Right atrium auricular region (tissue), 2 donors: ENCODE data around the gene LTBP1. TPM values are rescaled to one million over a fixed set of nuclear protein-coding genes. Genes with fewer than 3 reads are reported as not detected.
"Not testable (repeated sequence)": the region's sequence is repeated elsewhere in the genome, so short reads cannot be mapped to it uniquely, and the experiment has no call there.

Source experiments
- DNase-seq: peaks from one replicate; pipeline ENCODE4 v3.0.0-alpha.2; 2019; ENCODE audit warnings: low spot score
- H3K27ac ChIP-seq, 2 donors: fragments of 200-600 bp; sonication (generic); 1 replicate in 1 of 2; 2 replicates in 1 of 2; pipeline ENCODE4 v1.5.1; 2016 to 2019
- H3K27me3 ChIP-seq, 2 donors: fragments of 200-600 bp; sonication (generic); one replicate each; pipeline versions ENCODE4 v1.5.1 to v1.6.0; 2017 to 2019
- H3K36me3 ChIP-seq: fragments of 200-600 bp; sonication (generic); one replicate; pipeline ENCODE4 v1.5.1; 2016
- H3K4me1 ChIP-seq, 2 donors: fragments of 200-600 bp; sonication (generic); one replicate each; pipeline versions ENCODE4 v1.5.1 to v1.6.0; 2017 to 2019
- H3K4me3 ChIP-seq, 2 donors: fragments of 200-600 bp; sonication (generic); 1 replicate in 1 of 2; 2 replicates in 1 of 2; pipeline ENCODE4 v1.5.1; 2017 to 2019; ENCODE audit warnings: mild to moderate bottlenecking in 1 of 2, moderate library complexity in 1 of 2
- H3K9me3 ChIP-seq, 2 donors: fragments of 200-600 bp; sonication (generic); one replicate each; pipeline ENCODE4 v1.5.1; 2019
- CTCF ChIP-seq, 2 donors: fragments of 200-600 bp; sonication (generic); IDR thresholded peaks; one replicate each; pipeline ENCODE4 v1.5.1; 2019; ENCODE audit warnings: antibody characterized with exemption in 2 of 2
- total RNA-seq, 2 donors: library from RNA; depleted of rRNA; stranded (reverse); fragments of >200 nt; gene quantifications; one replicate each; pipeline ENCODE4 v1.1.0, GENCODE V29; 2016

The LTBP1 gene
- total RNA-seq, 2 donors from 2014 or later: 168 to 291 TPM

GRCh38 chr2:33056170-33056569 lies 109.4 kb downstream of the LTBP1 start:
- no peak for TF ChIP-seq CTCF (IDR thresholded peaks at IDR 0.05)
- Histone ChIP-seq H3K4me3 (no peak overlapping the region), H3K9me3 (no peaks in the 10 kb centered on the region), H3K36me3 (no peaks in the 10 kb centered on the region), H3K27ac (no peak overlapping the region), H3K27me3 (no peaks in the 10 kb centered on the region), H3K4me1 (peaks cover 0 to 12% of the 10 kb centered on the region in 2 donors)
- DNase-seq: no peak

GRCh38 chr2:33057307-33058028 lies 110.7 kb downstream of the LTBP1 start:
- not testable (repeated sequence) for H3K36me3 ChIP-seq, H3K27ac ChIP-seq, H3K9me3 ChIP-seq, H3K4me1 ChIP-seq, H3K4me3 ChIP-seq, DNase-seq, H3K27me3 ChIP-seq

- no peak for DNase-seq
- Histone ChIP-seq H3K36me3 (no peaks in the 10 kb centered on the region), H3K4me1 (peaks cover 0 to 6% of the 10 kb centered on the region in 2 donors), H3K9me3 (peaks cover 0 to 6% of the 10 kb centered on the region in 2 donors), H3K27ac (peak overlapping the region; percentile 58 to 70), H3K4me3 (no peak overlapping the region), H3K27me3 (no peaks in the 10 kb centered on the region)
- no peak for TF ChIP-seq CTCF (IDR thresholded peaks at IDR 0.05)
These were observed 112.1 kb downstream of the LTBP1 start for GRCh38 chr2:33058716-33059470.

- H3K4me1 ChIP-seq: peaks cover 0 to 6% of the 10 kb centered on the region in 2 donors
- no peak for DNase-seq
- no peak overlapping the region for H3K4me3 ChIP-seq
- peaks cover 0 to 6% of the 10 kb centered on the region in 2 donors for H3K9me3 ChIP-seq
- H3K36me3 ChIP-seq: no peaks in the 10 kb centered on the region
- H3K27ac ChIP-seq: peak overlapping the region; percentile 58 to 70
- TF ChIP-seq CTCF (IDR thresholded peaks at IDR 0.05): no peak
- H3K27me3 ChIP-seq: no peaks in the 10 kb centered on the region
These were observed 112.9 kb downstream of the LTBP1 start for GRCh38 chr2:33059471-33060156.

GRCh38 chr2:33060405-33060804 lies 113.7 kb downstream of the LTBP1 start:
- DNase-seq: no peak
- Histone ChIP-seq H3K36me3 (no peaks in the 10 kb centered on the region), H3K9me3 (peaks cover 0 to 6% of the 10 kb centered on the region in 2 donors), H3K4me1 (peaks cover 0 to 6% of the 10 kb centered on the region in 2 donors), H3K4me3 (no peak overlapping the region), H3K27me3 (no peaks in the 10 kb centered on the region), H3K27ac (peak overlapping the region; percentile 58 to 70)
- no peak for TF ChIP-seq CTCF (IDR thresholded peaks at IDR 0.05)
